ENCODE results near the gene DTNBP1.

GRCh38 chr6:15503346-15503680, 159.5 kb downstream of the DTNBP1 start:
- TF ChIP-seq CTCF (IDR thresholded peaks at IDR 0.05; ENCODE audit: low read length) (no peak), EZH2 (optimal IDR thresholded peaks at IDR 0.05; ENCODE audit: low read depth, low read length) (no peak), EZH2phosphoT487 (IDR thresholded peaks at IDR 0.05; ENCODE audit: low read length) (no peak)
